ENCODE measurements around the gene PIGO. TPM values are rescaled to one million over a fixed set of nuclear protein-coding genes. Genes with fewer than 3 reads are reported as not detected.

Gene PIGO
- total and polyA plus RNA-seq, 2 of the 4 experiments (the other 2 are of a cell fraction): 9.3 to 18.2 TPM

GRCh38 chr9:35076848-35077247 lies 19.5 kb downstream of the PIGO start:
- H3K4ac ChIP-seq (ENCODE audit: low read depth, low read length): no peak overlapping the region
- H3K56ac ChIP-seq (ENCODE audit: extremely low read depth, insufficient read depth, low read length): no peak overlapping the region
- peaks cover 6% of the 10 kb centered on the region; the same call in 1 of the 2 replicates for H3K4me1 ChIP-seq (ENCODE audit: control insufficient read depth, insufficient read depth, low read length)
- H3K27me3 ChIP-seq (ENCODE audit: control insufficient read depth, insufficient read depth, low read length): no peaks in the 10 kb centered on the region
- no peak for TF ChIP-seq ELK1 (IDR thresholded peaks at IDR 0.05; ENCODE audit: borderline replicate concordance, low read depth, low read length)
- no peak for TF ChIP-seq USF2 (IDR thresholded peaks at IDR 0.05; ENCODE audit: low read depth, low read length)
- no peak for TF ChIP-seq POLR2A (IDR thresholded peaks at IDR 0.05; ENCODE audit: low read depth, low read length)
- no peak for TF ChIP-seq CEBPB (IDR thresholded peaks at IDR 0.05; ENCODE audit: low read depth, low read length)
- TF ChIP-seq FOS (IDR thresholded peaks at IDR 0.05; ENCODE audit: low read depth, low read length): no peak
- TF ChIP-seq NFE2L2 (IDR thresholded peaks at IDR 0.05; ENCODE audit: low read depth, low read length): no peak
- H3K9me3 ChIP-seq (ENCODE audit: control insufficient read depth, insufficient read depth, low read length): no peaks in the 10 kb centered on the region
- no peak overlapping the region for H4K5ac ChIP-seq (ENCODE audit: low read depth, low read length)
- no peak overlapping the region for H3K23ac ChIP-seq (ENCODE audit: low read depth, low read length)
- no peak for DNase-seq
- no peak overlapping the region for H2AFZ ChIP-seq (replicated peaks; ENCODE audit: low read length, poor library complexity)
- WGBS, 2 experiments (ENCODE audit: extremely low coverage in 2 of 2, insufficient read length in 1 of 2): no CpG with 5 or more reads among the region's 4 CpGs
- dilution Hi-C loops (cut with HindIII; ENCODE audit: low sequenced_read_pairs, unreplicated experiment) (no loop called here), in situ Hi-C loops (cut with MboI; ENCODE audit: low sequenced_read_pairs) (no loop called here), intact Hi-C loops (cut with micrococcal nuclease) (loop anchor here (10.0 kb wide), 1 partner anchor 312 kb away; no protein-coding TSS in a partner anchor)
- no peak overlapping the region for H3K9ac ChIP-seq (ENCODE audit: low read depth, low read length)
- H2BK5ac ChIP-seq (ENCODE audit: low read depth, low read length, poor library complexity, severe bottlenecking): no peak overlapping the region
- no peak overlapping the region for H2BK15ac ChIP-seq (ENCODE audit: low read depth, low read length)
- peaks cover 18% of the 10 kb centered on the region for H3K9me1 ChIP-seq (ENCODE audit: insufficient read depth, low read length)
- H3K14ac ChIP-seq (replicated peaks; ENCODE audit: low read depth, low read length): no peak overlapping the region
- H2BK20ac ChIP-seq (ENCODE audit: low read depth, low read length): no peak overlapping the region
- H4K8ac ChIP-seq (ENCODE audit: low read depth in 2 of 2, low read length in 2 of 2): no peak overlapping the region
- H3K36me3 ChIP-seq (ENCODE audit: control insufficient read depth, insufficient read depth, low read length): no peaks in the 10 kb centered on the region; the same call in 1 of the 2 replicates
- H3K79me1 ChIP-seq (ENCODE audit: low read depth in 1 of 2, low read length in 2 of 2): peaks cover 14 to 51% of the 10 kb centered on the region in 2 experiments; a peak in 3 of 4 replicates
- H4K91ac ChIP-seq (ENCODE audit: insufficient read depth, low read depth, low read length): no peak overlapping the region
- BruUV-seq (replicated peaks): no TSS peak
- no peak overlapping the region for H3K4me3 ChIP-seq (ENCODE audit: insufficient read depth, low read depth, low read length)
- no peak for ATAC-seq (ENCODE audit: low read depth)
- peaks cover 6% of the 10 kb centered on the region for H4K20me1 ChIP-seq (ENCODE audit: insufficient read depth, low read length)
- no peak overlapping the region for H3K4me2 ChIP-seq (ENCODE audit: low read depth, low read length)
- H3K27ac ChIP-seq (ENCODE audit: insufficient read depth, low read length): no peak overlapping the region
- ChIA-PET CTCF (interaction anchor here (1.0 kb wide), 1 partner anchor 20 kb away, joined by 4 read pairs; no protein-coding TSS in a partner anchor), POLR2A (ENCODE audit: unreplicated experiment) (no interaction called here)
- no peak overlapping the region for H2AK5ac ChIP-seq (ENCODE audit: low read depth, low read length)
- H2AK9ac ChIP-seq (replicated peaks; ENCODE audit: low read depth, low read length, poor library complexity): no peak overlapping the region
- no peak overlapping the region for H3K18ac ChIP-seq (ENCODE audit: low read depth, low read length)
- H2BK120ac ChIP-seq (ENCODE audit: low read depth, low read length): no peak overlapping the region
